Activated effector memory CD4-positive, alpha-beta T cell treated with anti-CD3 and anti-CD28 coated beads, Interleukin-2, amount 50 U/mL, for 16 hours (primary cell): ENCODE results near the gene GCK.

Experiments used
- DNase-seq: peaks from one replicate; pipeline ENCODE4 v3.0.0-alpha.2; 2020

The GCK gene

GRCh38 chr7:44189286-44189992 is at the start of gene GCK:
Gene GCK (minus strand): TSS chr7:44189439. CDS start chr7:44188953, 486 bp downstream.
- no peak for DNase-seq

- DNase-seq, result no peak
These were observed 49.0 kb upstream of the GCK start for GRCh38 chr7:44238116-44238695.

- no peak for DNase-seq
These were observed 48.5 kb upstream of the GCK start for GRCh38 chr7:44237696-44238095.

GRCh38 chr7:44236333-44236728 is 47.1 kb upstream of the GCK start:
- DNase-seq, result no peak

DNA sequence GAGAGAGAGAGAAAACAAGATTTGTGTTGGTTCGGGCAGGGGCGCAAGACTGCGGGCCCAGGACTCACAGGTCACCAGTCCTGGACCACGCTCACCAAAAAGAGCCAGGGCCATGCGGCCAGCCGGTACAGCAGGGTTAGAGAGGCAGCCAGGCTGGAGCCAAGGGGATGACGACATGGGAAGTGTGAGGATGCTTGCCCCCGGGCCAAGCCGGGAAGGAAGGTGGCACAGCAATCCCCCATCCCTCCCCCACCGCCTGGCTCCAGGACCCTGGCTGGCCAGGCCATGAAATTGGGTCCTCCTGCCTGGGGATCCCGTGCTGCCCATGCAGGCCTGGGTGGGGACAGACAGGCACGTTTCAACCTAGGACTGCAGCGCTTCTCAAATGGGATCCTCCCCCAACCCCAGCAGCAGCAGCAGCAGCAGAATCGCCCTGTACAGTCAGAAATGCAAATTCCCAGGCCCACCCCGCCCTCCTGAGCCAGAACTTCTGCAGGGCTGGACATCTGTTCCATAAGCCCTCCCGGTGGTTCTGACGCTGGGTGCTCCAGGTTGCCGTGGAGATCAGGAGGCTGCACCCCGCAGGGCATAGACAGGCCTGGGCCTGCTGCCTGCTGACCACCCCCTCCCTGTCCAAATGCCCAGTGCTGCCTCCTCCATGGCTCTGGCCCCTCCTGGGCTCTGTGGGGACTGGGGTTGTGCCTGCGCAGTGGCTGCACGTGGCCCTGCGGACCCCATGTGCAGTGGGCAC is 46.5 kb upstream of the GCK start:
- DNase-seq, result no peak

DNA sequence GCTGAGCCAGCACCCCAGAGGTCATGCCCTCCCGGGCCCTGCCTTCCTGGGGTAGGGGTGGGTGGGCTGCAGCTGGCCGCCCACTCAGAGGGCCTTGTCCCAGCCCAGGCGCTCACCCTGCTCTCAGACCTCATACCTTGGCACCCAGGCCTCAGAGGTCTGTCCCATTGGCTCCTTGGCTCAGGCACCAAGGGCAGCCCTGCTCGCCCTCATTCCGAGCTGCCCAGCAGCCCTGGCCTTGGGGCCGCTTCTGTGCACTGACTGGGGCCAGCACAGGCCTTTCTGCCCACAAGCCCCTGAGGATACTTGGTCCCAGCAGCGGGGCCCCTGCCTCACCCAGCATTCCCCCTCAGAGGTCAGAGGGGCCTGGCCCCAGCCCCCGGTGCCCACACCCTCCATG is 45.8 kb upstream of the GCK start:
- no peak for DNase-seq

DNA sequence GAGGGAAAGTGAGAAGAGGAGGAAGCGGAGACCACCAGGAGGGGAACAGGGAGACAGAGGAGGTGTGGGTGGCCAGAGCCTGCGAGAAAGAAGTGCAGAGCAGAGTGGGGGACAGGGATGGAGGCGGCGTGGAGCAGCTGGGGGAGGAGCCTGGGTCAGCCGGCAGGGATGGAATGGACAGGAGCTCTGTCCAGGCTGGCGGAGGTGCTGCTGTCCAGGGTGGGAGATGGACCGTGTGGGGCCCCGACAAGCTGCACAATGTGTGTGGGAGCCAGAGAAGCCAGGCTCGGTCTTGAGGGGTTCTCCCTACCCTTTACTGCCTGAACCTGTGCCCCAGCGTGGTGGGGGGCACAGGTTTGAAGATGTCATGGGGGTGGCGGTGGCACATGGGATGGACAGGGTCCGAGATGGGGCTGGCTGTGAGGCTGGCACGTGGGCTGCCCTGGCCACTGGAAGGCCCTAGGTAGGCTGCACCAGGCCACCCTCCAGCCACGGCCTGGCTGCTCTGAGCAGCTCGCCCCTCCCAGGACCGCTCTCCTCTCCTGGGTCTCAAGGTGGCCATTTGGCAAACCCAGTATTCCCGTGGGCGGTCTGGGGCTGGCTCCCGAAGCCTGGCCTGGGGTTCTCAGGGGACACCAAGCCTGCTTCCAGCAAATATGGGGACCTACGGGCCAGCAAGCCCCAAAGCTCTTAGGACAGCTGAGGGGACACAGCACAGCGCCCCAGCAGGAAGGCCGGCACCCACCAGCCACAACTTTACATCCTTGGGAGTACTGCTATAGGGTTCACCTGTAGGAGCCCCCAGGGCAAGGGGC is 43.9 kb upstream of the GCK start:
- DNase-seq, result no peak

GRCh38 chr7:44232396-44232795 is 43.2 kb upstream of the GCK start:
- no peak for DNase-seq

DNA sequence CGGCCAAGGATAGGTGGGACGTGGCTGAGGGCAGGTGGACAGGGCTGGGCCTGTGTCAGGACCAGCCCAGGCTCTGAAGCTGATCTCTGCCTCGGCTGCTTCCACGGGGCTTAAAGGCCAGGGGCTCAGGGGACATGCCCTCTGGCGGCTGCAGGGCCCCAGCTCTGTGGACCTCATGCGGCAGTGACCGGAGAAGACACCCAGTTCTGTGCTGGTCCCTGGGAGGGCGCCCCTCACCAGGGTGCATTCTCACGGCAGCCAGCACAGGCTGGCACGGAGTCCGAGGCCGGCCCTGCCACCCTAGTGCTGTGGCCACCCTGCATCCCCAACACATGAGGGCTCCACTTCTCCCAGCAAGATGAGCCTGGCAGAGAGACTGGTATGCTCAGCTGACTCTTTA is 41.8 kb upstream of the GCK start:
- no peak for DNase-seq

- no peak for DNase-seq
These were observed 41.0 kb upstream of the GCK start for GRCh38 chr7:44230286-44230685.

GRCh38 chr7:44229546-44230105 is 40.4 kb upstream of the GCK start:
- no peak for DNase-seq

DNA sequence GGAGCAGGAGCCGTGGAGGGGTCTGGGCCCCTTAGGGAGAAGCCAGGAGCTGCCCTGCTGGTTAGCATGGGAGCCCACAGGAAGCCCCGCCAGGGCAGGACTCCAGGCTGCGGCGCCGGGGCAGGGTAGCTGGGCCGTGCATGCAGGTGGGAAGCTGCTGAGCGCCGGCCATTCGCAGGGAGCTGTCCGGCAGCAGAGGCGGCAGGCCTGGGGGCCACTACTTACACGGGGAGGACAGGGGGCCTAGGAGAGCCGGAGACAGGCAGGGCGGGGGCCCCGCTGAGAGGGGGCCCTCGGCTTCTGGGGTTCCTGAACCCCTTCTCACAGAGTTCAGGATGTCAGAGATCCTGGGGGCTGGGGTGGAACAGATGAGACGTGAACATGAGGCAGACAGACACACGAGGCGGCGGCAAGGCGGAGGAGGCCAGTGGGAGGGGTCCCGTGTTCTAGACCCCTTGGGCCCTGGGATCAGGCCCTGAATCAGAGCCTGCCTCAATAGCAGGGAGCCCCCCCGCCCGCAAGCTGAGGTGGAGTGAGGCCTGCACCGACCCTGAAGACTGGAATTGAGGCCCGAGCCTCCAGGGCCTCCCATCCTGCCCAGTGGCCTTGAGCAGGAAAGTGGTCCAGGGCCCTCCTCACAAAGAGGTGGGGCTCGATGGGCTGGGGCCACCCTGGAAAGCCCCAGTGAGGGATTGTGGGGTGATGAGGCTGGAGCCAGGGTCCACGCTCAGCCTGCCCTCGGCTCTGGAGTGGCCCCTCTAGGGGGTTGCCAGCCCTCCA is 39.5 kb upstream of the GCK start:
- no peak for DNase-seq

- DNase-seq, result no peak
These were observed 38.7 kb upstream of the GCK start for GRCh38 chr7:44227911-44228310.

GRCh38 chr7:44226396-44226753 is 37.1 kb upstream of the GCK start:
- DNase-seq, result no peak

DNA sequence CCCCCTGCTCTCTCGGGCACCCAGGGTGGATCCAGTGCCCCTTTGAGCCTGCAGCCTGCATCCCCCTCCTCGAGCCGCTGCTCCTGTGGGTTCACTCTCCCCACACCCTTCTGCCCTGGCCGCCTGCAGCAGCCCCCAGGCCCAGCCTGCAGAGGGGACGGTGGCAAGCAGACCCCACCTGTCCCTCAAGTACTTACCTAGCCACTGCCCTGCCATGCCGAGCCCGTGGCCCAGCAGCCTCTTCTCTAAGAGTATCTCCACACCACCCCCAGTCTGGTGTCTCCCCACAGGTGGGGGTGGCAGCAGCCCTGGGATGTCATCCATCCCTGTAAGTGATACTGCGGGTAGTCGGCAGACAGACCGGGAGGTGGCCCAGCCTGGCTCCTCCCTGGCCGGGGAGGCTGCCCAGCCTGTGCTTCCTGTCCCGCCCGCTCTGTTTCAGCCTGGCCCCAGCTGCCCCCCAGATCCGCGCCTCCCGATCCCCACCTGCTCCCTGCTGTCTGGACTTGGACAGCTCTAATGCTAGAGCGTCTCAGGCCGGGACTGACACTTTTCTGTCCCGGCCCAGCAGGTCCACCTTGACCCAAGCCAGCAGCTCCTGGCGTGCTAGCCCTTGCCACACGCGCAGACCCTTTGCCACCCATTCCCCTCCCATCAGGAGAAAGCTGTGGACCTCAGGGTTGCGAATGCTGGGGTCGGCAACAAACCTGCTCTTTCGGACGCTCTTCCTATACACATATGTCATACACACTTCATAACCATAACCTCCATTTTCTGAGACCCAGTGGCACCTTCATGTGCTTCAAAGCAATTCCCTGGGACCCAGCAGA is 36.5 kb upstream of the GCK start:
- no peak for DNase-seq

DNA sequence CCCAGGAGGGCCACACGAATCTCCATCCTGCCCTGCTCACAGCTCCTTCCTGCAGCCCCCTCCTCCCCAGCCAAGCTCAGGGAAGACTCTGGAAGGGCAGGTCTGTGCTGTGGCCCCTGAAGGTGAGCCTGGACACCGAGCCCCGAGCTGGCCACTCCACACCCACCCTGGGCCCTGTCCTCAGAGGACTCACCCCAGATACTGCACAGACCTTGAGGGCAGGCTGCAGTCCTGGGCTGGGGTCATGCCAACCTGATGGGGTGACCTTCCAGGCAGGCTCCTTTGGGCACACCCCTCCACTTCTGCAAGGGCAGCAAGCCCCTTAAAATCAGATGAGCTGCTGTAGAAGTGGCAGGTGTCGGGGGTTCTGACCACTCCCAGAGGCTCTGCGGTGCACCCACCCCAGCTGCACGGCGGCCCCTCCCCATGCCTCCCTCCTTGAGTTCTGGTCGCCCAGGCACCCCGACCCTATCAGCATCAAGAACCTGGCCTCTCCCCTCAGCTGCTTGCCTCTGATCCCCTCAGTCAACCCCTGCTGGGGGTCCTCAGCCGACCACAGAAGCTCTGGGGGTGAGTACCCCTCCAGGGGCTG is 35.8 kb upstream of the GCK start:
- no peak for DNase-seq

DNA sequence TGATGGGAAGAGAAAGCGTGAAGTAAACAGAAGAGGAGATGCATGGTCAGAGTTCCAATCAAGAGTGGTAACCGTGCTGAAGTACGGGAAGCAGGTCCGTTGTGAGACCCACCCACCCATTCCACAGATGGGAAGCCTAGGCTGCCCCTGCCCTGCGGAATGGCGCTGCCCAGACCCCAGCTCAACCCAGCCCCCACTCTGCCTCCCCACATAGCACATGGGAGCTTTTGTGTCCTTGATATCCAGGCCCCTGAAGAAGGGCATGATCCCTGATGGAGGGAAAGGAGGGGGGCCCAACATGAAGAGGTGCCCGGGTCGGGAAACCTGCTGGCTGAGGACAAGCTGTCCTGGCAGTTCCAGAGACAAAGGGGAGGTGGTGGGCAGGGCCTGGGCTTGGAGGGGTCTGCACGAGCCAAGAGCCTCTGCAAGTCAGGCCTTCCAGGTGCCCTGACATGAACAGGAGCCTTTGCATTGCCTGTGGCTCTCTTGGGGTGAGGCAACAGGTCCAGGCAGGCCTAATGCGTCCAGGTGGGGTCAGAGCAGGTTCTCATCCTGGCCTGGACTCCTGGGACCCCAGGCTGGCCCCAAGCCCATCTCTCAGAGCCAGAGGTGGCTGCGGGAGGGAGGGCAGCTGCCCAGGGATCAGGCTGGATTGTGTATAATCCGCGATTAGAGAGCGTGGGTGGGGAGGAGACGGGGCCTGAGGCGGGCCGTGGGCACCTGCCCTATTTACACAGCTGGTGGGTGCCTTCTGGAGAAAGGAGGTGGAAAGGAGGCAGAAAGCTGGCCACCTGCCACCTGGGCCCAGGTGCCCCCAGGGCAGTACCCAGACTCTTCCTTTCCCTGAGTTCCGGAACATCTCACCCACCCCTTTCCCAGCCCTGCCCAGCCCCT is 35.1 kb upstream of the GCK start:
- no peak for DNase-seq

DNA sequence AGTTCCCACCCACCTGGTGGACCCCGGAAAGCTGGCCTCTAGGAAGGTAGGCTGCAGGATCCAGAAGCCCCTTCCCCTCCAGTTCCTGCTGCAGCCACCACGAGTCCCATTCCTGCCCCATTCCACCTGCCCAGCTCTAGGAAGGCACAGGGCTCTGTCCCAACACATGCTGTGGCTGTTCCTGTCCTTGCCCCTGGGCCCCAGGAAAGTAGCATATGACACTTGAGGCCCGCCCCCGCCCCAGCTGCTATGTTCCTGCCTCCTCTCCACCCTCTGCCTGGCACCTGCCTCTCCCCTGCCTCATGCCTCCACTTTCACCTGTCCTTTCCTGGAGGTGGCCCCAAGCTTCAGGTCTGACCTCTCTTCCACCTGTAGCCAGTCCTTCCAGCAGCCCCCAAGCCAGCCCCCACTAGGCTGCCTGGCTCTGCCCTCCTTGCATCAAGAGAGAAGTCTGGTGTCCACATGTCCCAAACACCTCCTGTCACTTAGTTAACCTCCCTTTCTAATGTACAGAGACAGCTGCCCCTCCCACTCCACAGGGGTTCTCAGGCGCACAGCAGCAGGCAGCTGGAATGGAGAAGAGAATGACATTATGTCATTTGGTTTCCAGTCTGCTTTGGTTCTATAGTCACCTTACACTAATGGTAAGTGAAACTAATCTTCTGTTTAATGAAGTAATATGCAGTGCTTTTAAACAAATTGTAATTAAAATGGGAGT is 34.3 kb upstream of the GCK start:
- DNase-seq, result no peak

GRCh38 chr7:44222776-44223261 is 33.6 kb upstream of the GCK start:
- DNase-seq, result no peak
